GM19351 (cell line): Measurements from ENCODE around the gene CPLX1.
A peak's percentile ranks its signal among the peaks of the same experiment; 100 is the strongest.

Experiments
- ATAC-seq: cut with Tn5 transposase; IDR thresholded peaks from one replicate; pipeline ENCODE4 v1.9.1; 2021; ENCODE audit warnings: mild to moderate bottlenecking, moderate library complexity; ENCODE audit not compliant: unreplicated experiment

CPLX1 gene

GRCh38 chr4:793941-794621, 31.8 kb downstream of the CPLX1 start:
- ATAC-seq, result peak; percentile 34

- ATAC-seq, result no peak
Measured at GRCh38 chr4:793093-793861, 32.7 kb downstream of the CPLX1 start.

GRCh38 chr4:792626-793092, 33.3 kb downstream of the CPLX1 start:
- ATAC-seq, result peak; percentile 33

- ATAC-seq, result no peak
Measured at GRCh38 chr4:791898-792625, 33.9 kb downstream of the CPLX1 start.

- ATAC-seq, result no peak
Measured at GRCh38 chr4:791252-791897, 34.6 kb downstream of the CPLX1 start.

- ATAC-seq, result no peak
Measured at GRCh38 chr4:790466-790820, 35.5 kb downstream of the CPLX1 start.

GRCh38 chr4:789571-790465, 36.1 kb downstream of the CPLX1 start:
- ATAC-seq, result no peak

- ATAC-seq, result no peak
Measured at GRCh38 chr4:788636-789297, 37.2 kb downstream of the CPLX1 start.

GRCh38 chr4:788006-788635, 37.8 kb downstream of the CPLX1 start:
- no peak for ATAC-seq

GRCh38 chr4:787561-787981, 38.4 kb downstream of the CPLX1 start:
- no peak for ATAC-seq

- no peak for ATAC-seq
Measured at GRCh38 chr4:786861-787300, 39.0 kb downstream of the CPLX1 start.

GRCh38 chr4:786074-786741, 39.7 kb downstream of the CPLX1 start:
- no peak for ATAC-seq

- ATAC-seq, result no peak
Measured at GRCh38 chr4:785332-786073, 40.4 kb downstream of the CPLX1 start.

- no peak for ATAC-seq
Measured at GRCh38 chr4:784401-785331, 41.3 kb downstream of the CPLX1 start.

GRCh38 chr4:781493-782216, 44.3 kb downstream of the CPLX1 start:
- peak; percentile 90 for ATAC-seq
